Effector CD8-positive, alpha-beta T cell (primary cell): Measurements from ENCODE around the gene MMP11.

ENCODE experiments used
- DNase-seq: peaks from one replicate; lab custom pipeline; 2025; lab: John Stamatoyannopoulos, UW

The MMP11 gene

DNA sequence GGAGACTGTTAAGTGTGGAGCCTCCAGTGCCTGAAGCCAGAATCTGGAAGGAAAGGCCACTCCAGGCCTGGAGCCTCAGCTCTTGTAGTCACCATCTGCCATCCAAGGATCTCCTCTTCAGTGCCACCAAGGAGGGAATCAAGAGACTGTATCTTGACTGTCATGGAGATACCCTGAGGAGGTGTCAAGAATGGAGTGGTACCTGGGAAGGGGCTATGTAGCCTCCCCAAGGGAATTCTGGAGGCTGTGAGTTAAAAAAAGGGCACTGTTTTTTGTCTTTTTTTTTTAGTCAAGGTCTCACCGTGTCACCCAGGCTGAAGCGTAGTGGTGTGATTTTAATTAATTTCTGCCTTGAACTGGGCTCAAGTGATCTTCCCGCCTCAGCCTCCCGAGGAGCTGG, 13.1 kb upstream of the MMP11 start:
- DNase-seq: no peak

- no peak for DNase-seq
These were observed 12.6 kb upstream of the MMP11 start for GRCh38 chr22:23760056-23760455.

DNA sequence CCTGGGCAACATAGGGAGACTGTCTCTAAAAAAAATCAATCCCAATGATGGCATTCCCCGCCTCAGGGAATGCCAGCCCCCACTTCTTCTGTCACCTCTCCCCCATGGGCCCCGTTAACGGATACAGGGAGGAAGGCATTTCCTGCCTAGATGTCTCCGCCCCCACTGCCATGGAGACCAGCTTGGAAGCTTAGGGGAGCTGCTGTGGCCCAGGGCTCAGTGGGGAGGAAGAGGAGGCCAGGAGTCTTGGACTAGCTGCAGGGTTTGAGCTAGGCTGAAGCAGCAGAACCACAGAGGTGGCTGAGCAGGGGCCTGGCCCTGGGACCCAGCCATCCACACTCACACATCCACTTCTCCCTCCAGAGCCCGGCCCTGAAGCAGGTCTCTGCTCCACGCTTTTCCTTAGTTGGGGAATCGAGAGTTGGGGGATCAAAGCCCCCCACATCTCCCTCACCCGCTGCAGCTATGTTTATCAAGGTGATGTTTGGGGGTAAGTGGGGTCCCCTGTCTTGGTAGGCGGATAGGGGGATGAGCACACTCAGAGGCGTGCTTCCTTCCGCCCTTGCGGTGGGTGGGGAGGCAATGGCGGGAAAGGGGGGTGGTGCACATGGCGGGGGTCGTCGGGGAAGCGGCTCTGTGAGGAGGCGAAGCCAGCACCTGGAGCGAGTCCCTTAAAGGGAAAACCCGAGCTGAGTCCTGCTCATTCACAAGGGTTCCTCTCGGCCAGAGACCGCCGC, 9.6 kb upstream of the MMP11 start, which contains the start of gene C22orf15:
TSS of gene C22orf15 (plus strand) at position 149 of the 737 bp plus-strand sequence. CDS start at position 466, 317 bp downstream.
- peak; percentile 21 for DNase-seq

DNA sequence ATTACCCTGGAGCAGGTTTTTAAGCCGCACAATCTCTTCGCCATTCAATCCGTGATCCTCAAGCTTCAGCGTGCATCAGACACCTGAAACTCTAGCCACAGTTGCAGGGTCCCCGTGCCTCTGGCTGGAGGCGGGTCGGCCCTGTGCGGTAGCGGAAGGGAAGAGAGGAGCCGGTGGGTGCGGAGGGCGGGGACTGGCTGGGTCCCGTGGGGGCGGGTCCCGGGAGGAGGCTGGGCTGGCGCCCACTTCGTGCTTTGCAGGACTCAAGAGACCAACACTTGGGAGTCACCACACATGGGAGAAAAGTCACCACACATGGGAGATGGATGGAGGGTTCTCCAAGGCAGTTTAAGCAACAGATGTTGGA, 9.1 kb upstream of the MMP11 start:
- peak; percentile 38 for DNase-seq

- no peak for DNase-seq
These were observed 8.7 kb upstream of the MMP11 start for GRCh38 chr22:23763954-23764353.

GRCh38 chr22:23764899-23765881, 7.5 kb upstream of the MMP11 start:
- no peak for DNase-seq

GRCh38 chr22:23767303-23767672, 5.4 kb upstream of the MMP11 start:
- DNase-seq: no peak

- DNase-seq: peak; percentile 61
These were observed 4.7 kb upstream of the MMP11 start, which contains the start of gene CHCHD10 for GRCh38 chr22:23767673-23768548. TSS of gene CHCHD10 (minus strand) at chr22:23767972. CDS start at chr22:23767874, 98 bp downstream.

DNA sequence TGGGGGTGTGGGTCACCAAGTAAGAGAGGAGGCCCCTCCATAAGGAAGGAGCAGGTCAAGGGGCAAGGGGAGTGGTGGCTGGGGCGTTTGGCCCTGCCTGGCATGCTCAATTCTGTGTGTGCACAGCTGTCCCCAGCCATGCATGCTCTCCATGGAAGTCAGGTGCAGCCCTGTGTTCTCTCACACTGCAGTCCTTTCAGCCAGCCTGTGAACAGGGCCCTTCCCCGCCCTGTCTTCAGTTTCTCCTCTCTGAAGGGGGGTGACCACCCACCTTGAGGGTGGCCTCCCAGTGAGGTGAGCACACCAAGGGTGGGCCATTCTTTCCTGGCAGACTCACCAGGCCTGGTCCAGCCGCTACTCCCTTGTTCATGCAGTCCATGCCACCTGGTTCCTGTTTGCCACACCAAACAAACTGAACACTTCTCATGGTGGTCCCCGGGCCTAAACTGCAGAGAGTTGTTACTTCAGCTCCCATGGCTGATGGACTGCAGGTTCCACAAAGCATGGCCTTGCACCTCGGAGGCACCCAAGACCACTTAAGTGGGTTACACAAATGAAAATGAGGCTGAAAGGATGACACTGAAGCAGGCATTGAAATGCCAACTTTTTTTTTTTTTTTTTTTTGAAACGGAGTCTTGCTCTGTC, 3.2 kb upstream of the MMP11 start:
- DNase-seq: no peak

DNA sequence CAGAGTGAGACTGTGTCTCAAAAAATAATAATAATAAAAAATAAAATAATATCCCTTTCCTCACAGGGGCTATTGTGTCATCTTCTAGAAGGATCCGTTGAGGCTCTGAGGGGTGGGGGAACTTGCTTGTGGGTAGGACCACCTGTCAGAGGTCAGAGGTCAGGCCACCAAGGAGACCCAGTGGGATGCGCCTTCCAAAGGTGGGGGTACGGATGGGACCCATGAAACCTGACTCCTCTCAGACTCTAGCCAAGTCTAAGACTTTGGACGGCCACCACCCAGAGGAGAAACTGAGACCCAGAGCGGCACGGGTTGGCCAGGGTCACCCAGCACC, 367 bp upstream of the MMP11 start:
- no peak for DNase-seq

DNA sequence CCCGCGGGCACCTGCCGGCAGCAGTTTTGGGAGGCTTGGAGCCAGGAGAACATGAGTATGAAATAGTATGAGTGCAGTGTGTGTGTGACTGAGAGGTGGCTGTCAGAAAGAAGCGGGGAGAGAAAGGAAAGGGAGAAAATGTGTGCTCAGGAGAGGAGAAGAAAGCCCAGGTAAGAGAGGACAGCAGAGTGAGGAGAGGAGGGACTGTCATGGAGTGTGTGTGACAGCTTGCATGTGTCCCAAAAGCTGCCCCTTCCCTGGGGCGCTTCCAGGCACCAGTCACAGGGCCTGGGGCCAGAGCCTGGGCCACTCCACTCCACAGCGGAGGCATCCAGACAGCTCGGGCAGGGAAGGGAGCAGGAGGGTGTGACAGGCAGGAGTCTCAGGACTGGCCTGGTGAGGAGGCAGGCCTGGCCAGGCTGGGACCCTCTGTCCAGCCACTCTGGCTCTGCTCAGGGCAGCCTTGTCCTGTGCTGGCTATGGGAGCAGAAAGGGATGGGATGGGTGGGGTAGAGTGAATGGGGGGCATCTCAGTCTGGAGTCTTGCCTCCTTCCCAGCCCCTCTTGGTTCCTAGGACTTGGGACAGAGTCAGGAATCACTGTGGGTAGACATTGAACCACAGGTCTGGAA, 949 bp downstream of the MMP11 start:
- DNase-seq: no peak

- DNase-seq: no peak
These were observed 1.7 kb downstream of the MMP11 start for GRCh38 chr22:23774114-23774921.

DNA sequence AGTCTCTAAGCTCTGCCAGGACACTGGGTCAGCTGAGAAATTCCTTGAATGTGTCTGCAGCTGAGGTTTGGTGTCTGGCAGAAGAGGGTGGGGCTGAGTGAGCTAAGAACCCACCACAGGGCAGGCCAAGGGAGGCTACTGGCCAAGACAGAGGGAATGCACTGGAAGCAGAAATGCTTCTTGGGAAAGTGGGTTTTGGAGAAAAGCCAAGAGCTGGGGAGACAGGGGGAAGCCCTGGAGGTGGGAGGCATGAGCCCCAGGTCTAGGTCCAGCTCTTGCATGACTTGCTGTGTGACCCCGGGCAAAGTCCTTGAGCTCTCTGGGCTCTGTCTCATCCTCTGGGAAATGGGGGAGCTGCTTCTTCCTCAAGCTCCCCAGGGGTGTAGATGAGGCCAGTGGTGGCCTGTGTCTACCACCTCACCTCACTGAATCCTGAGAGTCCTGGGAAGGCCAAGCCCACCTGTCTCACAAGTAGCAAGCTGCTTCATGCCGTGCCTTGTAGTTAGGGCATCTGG, 2.3 kb downstream of the MMP11 start:
- DNase-seq: no peak

DNA sequence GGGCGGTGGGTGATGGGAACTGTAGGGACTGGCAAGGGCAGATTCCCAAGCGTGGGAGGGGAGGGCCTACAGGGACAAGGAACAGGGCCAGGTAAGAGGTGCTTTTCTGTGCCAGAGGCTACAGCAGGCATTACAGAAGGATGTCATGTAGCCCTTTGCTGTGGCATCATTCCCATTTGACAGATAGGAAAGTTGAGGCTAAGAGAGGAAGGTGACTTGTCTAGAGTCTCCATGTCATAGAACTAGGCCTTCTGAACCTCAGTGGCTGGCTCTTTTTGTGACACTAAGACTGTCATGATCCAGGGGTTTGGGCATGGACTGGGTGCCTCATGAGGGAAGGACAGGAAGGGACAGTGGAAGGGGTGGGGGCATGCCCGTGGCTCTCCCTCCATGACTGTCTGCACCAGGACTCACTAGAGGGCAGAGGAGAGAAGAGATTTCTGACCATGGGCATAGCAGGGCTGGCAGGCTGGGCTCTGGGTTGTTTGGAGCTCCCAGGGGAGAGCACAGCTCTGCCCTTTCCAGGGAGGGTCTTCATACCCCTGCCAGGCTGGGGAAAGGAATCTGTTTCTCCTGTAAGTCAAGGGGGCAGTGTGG, 3.2 kb downstream of the MMP11 start:
- no peak for DNase-seq

- no peak for DNase-seq
These were observed 5.3 kb downstream of the MMP11 start for GRCh38 chr22:23777776-23778576.

DNA sequence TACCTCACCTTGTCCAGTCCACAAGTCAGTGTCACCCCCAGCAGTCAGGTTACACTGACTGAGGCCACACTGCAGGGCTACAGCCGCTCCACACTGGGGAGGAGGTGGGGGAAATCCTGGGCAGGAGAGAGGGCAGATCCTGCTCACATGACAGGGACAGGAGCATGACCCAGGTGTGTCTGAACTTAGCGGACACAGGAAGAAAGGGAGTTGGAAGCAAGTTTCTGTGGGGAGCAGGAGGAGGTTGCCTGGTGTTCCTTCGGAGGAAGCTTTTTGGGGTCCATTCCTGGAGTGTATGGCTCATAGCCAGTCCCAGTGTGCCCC, 5.9 kb downstream of the MMP11 start:
- DNase-seq: no peak

DNA sequence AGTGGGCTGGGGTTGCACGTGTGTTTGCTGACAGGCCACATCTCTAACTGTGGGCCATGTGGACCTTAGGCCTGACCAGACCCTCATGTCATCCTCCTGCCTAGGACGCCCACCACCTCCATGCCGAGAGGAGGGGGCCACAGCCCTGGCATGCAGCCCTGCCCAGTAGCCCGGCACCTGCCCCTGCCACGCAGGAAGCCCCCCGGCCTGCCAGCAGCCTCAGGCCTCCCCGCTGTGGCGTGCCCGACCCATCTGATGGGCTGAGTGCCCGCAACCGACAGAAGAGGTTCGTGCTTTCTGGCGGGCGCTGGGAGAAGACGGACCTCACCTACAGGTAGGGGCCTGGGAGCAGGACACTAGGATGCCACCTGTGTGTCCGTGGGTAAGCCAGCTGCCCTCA, 6.4 kb downstream of the MMP11 start:
- no peak for DNase-seq

- DNase-seq: no peak
These were observed 7.1 kb downstream of the MMP11 start for GRCh38 chr22:23779731-23780130.
